PC-9 (cell line): Measurements from ENCODE around the gene PARM1. TPM values are rescaled to one million over a fixed set of nuclear protein-coding genes. Genes with fewer than 3 reads are reported as not detected.

ENCODE experiments used
- BruUV-seq: library from RNA; stranded (reverse); fragments of 400-500 nt; replicated peaks from 2 replicates; lab custom pipeline; 2021; lab: Mats Ljungman, UMichigan
- CTCF ChIA-PET: fragments of 300-600 bp; sonication (Branson Sonifier 250); formaldehyde crosslinking; loops from one replicate; lab custom pipeline; 2022; ENCODE audit warnings: antibody characterized with exemption; lab: Charles Lee
- POLR2A ChIA-PET: fragments of 300-600 bp; sonication (Branson Sonifier 250); formaldehyde crosslinking; loops from one replicate; lab custom pipeline; 2022; ENCODE audit warnings: antibody characterized with exemption; ENCODE audit not compliant: unreplicated experiment; lab: Charles Lee
- DNase-seq, 2 experiments: peaks; one replicate each; pipeline versions ENCODE4 v3.0.0 to v3.0.0-alpha.2; 2015 to 2022; ENCODE audit warnings: mixed read lengths in 1 of 2
- H2AFZ ChIP-seq: fragments of 200-600 bp; sonication (generic); 2 replicates; pipeline ENCODE4 v1.8.1; 2017; ENCODE audit warnings: antibody characterized with exemption
- H3F3A ChIP-seq: fragments of 200-600 bp; sonication (generic); 2 replicates; pipeline ENCODE4 v1.8.1; 2017; ENCODE audit warnings: antibody characterized with exemption, mild to moderate bottlenecking, low read depth; ENCODE audit not compliant: insufficient read depth
- H3K27ac ChIP-seq: fragments of 200-600 bp; sonication (generic); 2 replicates; pipeline ENCODE4 v1.6.1; 2016; ENCODE audit warnings: mixed run types
- H3K27me3 ChIP-seq: fragments of 200-600 bp; sonication (generic); 2 replicates; pipeline ENCODE4 v1.6.1; 2016; ENCODE audit warnings: low read depth, mixed run types; ENCODE audit not compliant: insufficient read depth
- H3K36me3 ChIP-seq: fragments of 200-600 bp; sonication (generic); 2 replicates; pipeline ENCODE4 v1.6.1; 2016; ENCODE audit warnings: low read depth, mixed run types
- H3K4me1 ChIP-seq: fragments of 200-600 bp; sonication (generic); replicated peaks from 2 replicates; pipeline ENCODE4 v1.6.1; 2016; ENCODE audit warnings: mixed run types; ENCODE audit not compliant: insufficient read depth
- H3K4me2 ChIP-seq: fragments of 200-600 bp; sonication (generic); 2 replicates; pipeline ENCODE4 v1.6.1; 2017; ENCODE audit warnings: mixed run types
- H3K4me3 ChIP-seq: fragments of 200-600 bp; sonication (generic); 2 replicates; pipeline ENCODE4 v1.6.1; 2016; ENCODE audit warnings: mixed run types
- H3K79me2 ChIP-seq: fragments of 200-600 bp; sonication (generic); 2 replicates; pipeline ENCODE4 v1.6.1; 2017; ENCODE audit warnings: low read depth, mixed run types
- H3K9me2 ChIP-seq: fragments of 200-600 bp; sonication (generic); 2 replicates; pipeline ENCODE4 v1.8.1; 2017; ENCODE audit warnings: mild to moderate bottlenecking; ENCODE audit not compliant: insufficient read depth
- H3K9me3 ChIP-seq: fragments of 200-600 bp; sonication (generic); 2 replicates; pipeline ENCODE4 v1.8.1; 2016; ENCODE audit warnings: low read depth; ENCODE audit not compliant: insufficient read depth
- H4K20me1 ChIP-seq: fragments of 200-600 bp; sonication (generic); 2 replicates; pipeline ENCODE4 v1.8.1; 2017; ENCODE audit not compliant: insufficient read depth
- CTCF ChIP-seq: fragments of 200-600 bp; sonication (generic); conservative IDR thresholded peaks from 2 replicates; pipeline ENCODE4 v1.6.1; 2017; ENCODE audit warnings: mixed run types, antibody characterized with exemption, mild to moderate bottlenecking, moderate library complexity
- EZH2 ChIP-seq: fragments of 200-600 bp; sonication (generic); IDR thresholded peaks from 2 replicates; pipeline ENCODE4 v1.8.0; 2017; ENCODE audit warnings: antibody characterized with exemption, low read depth
- intact Hi-C: fragments of 100-400 bp; cut with micrococcal nuclease; formaldehyde crosslinking; loops from one replicate; pipeline ENCODE4 v1.10.0; 2022; ENCODE audit not compliant: unreplicated experiment
- total RNA-seq: library from RNA; stranded (reverse); gene quantifications from 2 replicates; pipeline ENCODE4 v1.2.3, GENCODE V29; 2021

Gene PARM1
- total RNA-seq, 1 experiment from 2014 or later = 0.44 TPM

GRCh38 chr4:74921490-74921889 lies 11.4 kb upstream of the PARM1 start:
- ChIA-PET CTCF (no interaction called here), POLR2A (no interaction called here)
- H3K27me3 ChIP-seq = no peaks in the 10 kb centered on the region
- no TSS peak for BruUV-seq
- H3K79me2 ChIP-seq = no peaks in the 10 kb centered on the region
- intact Hi-C loops = no loop called here
- no peaks in the 10 kb centered on the region for H3K9me2 ChIP-seq
- H4K20me1 ChIP-seq = no peaks in the 10 kb centered on the region
- no peak for DNase-seq
- H3K4me1 ChIP-seq = no peaks in the 10 kb centered on the region
- no peak overlapping the region for H2AFZ ChIP-seq
- TF ChIP-seq CTCF (no peak), EZH2 (no peak)
- H3K4me2 ChIP-seq = no peak overlapping the region
- H3K9me3 ChIP-seq = no peaks in the 10 kb centered on the region
- no peaks in the 10 kb centered on the region for H3K36me3 ChIP-seq
- no peak overlapping the region for H3K27ac ChIP-seq
- H3F3A ChIP-seq = no peaks in the 10 kb centered on the region
- no peak overlapping the region for H3K4me3 ChIP-seq

- CTCF ChIA-PET = no interaction called here
- no peak for DNase-seq
Observed at GRCh38 chr4:74926007-74926406, 6.9 kb upstream of the PARM1 start.

GRCh38 chr4:74930162-74930561 lies 2.8 kb upstream of the PARM1 start:
- ChIA-PET POLR2A (no interaction called here), CTCF (no interaction called here)
- H3K4me1 ChIP-seq = no peaks in the 10 kb centered on the region
- DNase-seq = no peak
- H3K9me2 ChIP-seq = no peaks in the 10 kb centered on the region
- BruUV-seq = no TSS peak
- no peaks in the 10 kb centered on the region for H3K27me3 ChIP-seq
- H3F3A ChIP-seq = no peaks in the 10 kb centered on the region
- no peak overlapping the region for H3K4me2 ChIP-seq
- intact Hi-C loops = loop anchor here (5.0 to 10.0 kb wide), 2 partner anchors 255 to 357 kb away; no protein-coding TSS in a partner anchor
- no peaks in the 10 kb centered on the region for H4K20me1 ChIP-seq
- H3K36me3 ChIP-seq = no peaks in the 10 kb centered on the region
- H2AFZ ChIP-seq = no peak overlapping the region
- no peak for TF ChIP-seq EZH2
- TF ChIP-seq CTCF = no peak
- H3K4me3 ChIP-seq = no peak overlapping the region
- no peak overlapping the region for H3K27ac ChIP-seq
- H3K9me3 ChIP-seq = no peaks in the 10 kb centered on the region
- H3K79me2 ChIP-seq = no peaks in the 10 kb centered on the region

More at GRCh38 chr4:74926007-74926406, 6.9 kb upstream of the PARM1 start:
- H3K79me2 ChIP-seq = no peaks in the 10 kb centered on the region
- no peaks in the 10 kb centered on the region for H3F3A ChIP-seq
- TF ChIP-seq EZH2 (no peak), CTCF (no peak)
- H4K20me1 ChIP-seq = no peaks in the 10 kb centered on the region
- intact Hi-C loops = no loop called here
- H3K36me3 ChIP-seq = no peaks in the 10 kb centered on the region
- H3K9me2 ChIP-seq = no peaks in the 10 kb centered on the region
- no peak overlapping the region for H3K4me3 ChIP-seq
- no peak overlapping the region for H2AFZ ChIP-seq
- H3K27ac ChIP-seq = no peak overlapping the region
- H3K4me1 ChIP-seq = no peaks in the 10 kb centered on the region
- no peaks in the 10 kb centered on the region for H3K27me3 ChIP-seq
- no peak overlapping the region for H3K4me2 ChIP-seq
- POLR2A ChIA-PET = no interaction called here
- H3K9me3 ChIP-seq = no peaks in the 10 kb centered on the region
- BruUV-seq = no TSS peak
